Measurements from ENCODE around the gene RPS6KB2. TPM values are rescaled to one million over a fixed set of nuclear protein-coding genes. Genes with fewer than 3 reads are reported as not detected.
"Not testable (repeated sequence)": the region's sequence is repeated elsewhere in the genome, so short reads cannot be mapped to it uniquely, and the experiment has no call there.

The RPS6KB2 gene
- total and polyA plus RNA-seq, 2 experiments from 2014 or later, result 65.0 to 105 TPM

DNA sequence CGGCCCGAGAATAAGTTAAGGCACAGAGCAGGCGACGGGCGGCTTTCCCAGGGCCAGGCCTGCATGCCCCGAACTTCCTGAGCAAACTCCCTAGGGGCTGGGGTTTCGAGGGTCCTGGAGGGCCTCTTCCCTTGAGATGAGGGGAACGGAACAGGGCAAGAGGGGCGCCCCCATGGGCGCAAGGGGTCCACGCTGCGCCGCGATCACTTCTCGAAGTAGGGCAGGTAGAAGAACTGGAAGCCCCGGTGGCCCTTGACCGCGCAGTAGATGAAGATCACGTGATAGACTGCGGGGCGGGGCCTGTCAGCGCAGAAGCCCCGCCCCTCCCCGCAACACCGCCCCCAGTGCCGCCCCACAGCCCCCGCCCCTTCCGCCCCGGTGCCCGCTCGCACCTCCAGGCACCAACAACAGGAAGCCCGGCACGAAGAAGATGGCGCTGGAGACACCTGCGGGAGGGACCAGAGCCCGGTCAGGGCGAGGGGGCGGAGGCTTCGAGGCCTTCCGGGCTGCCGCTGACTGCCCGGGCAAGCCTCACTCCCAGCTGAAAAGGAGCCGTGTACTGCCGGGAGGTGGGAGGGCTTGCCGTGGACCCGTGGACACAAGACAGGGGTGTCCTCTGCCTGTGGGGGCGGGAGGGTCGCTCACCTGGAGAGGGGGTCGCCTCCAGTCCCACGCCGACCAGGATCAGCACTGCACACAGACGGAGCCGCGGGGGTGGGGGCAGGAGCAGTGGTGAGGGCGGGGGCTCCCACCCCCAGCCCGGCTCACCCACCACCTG, 36.3 kb downstream of the RPS6KB2 start:
- H3K4me3 ChIP-seq, result peak overlapping the region; percentile 60
- no peaks in the 10 kb centered on the region for H3K9me2 ChIP-seq (replicated peaks; ENCODE audit: insufficient read depth)
- TF ChIP-seq, protein P1, sequence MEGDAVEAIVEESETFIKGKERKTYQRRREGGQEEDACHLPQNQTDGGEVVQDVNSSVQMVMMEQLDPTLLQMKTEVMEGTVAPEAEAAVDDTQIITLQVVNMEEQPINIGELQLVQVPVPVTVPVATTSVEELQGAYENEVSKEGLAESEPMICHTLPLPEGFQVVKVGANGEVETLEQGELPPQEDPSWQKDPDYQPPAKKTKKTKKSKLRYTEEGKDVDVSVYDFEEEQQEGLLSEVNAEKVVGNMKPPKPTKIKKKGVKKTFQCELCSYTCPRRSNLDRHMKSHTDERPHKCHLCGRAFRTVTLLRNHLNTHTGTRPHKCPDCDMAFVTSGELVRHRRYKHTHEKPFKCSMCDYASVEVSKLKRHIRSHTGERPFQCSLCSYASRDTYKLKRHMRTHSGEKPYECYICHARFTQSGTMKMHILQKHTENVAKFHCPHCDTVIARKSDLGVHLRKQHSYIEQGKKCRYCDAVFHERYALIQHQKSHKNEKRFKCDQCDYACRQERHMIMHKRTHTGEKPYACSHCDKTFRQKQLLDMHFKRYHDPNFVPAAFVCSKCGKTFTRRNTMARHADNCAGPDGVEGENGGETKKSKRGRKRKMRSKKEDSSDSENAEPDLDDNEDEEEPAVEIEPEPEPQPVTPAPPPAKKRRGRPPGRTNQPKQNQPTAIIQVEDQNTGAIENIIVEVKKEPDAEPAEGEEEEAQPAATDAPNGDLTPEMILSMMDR (IDR thresholded peaks at IDR 0.05; ENCODE audit: poor library complexity), result no peak
- no peak for TF ChIP-seq EZH2 (IDR thresholded peaks at IDR 0.05; ENCODE audit: borderline replicate concordance)
- no peak for TF ChIP-seq EZH2phosphoT487 (IDR thresholded peaks at IDR 0.05; ENCODE audit: low read depth, severe bottlenecking, unreplicated experiment)
- H3K9me3 ChIP-seq (ENCODE audit: low read depth), result no peaks in the 10 kb centered on the region
- peak overlapping the region; percentile 98 for H3K27ac ChIP-seq
- H3K4me1 ChIP-seq (ENCODE audit: insufficient read depth), result peaks cover 8% of the 10 kb centered on the region
- no peaks in the 10 kb centered on the region for H3K27me3 ChIP-seq
- H3K79me2 ChIP-seq, result peaks cover 37% of the 10 kb centered on the region
- WGBS (ENCODE audit: low lambda C conversion rate, missing lambda C conversion rate), result 26% methylated on average over 45 of the region's 56 CpGs
- H4K20me1 ChIP-seq (ENCODE audit: insufficient read depth, poor library complexity, severe bottlenecking), result no peaks in the 10 kb centered on the region
- peak overlapping the region; percentile 88 for H3K4me2 ChIP-seq
- no peaks in the 10 kb centered on the region for H3K36me3 ChIP-seq (replicated peaks; ENCODE audit: insufficient read depth, low read depth)
- peak; percentile 93 for DNase-seq (ENCODE audit: low spot score)
- peak overlapping the region; percentile 61 for H2AFZ ChIP-seq

DNA sequence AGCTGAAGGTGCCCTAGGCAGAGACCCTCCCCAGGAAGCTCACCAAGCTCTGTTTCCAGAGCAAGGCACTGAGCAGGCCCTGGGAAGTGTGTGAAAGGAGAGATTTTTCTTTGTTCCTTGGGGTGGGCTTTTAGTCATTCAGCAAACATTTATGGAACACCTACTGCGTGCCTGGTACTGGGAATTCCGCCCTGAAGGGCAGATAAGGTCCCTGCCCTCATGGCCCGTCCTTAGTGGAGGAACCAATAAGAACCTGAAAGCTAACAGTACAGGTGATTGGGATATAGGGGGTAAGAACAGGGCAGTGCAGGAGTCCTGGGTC, 36.9 kb downstream of the RPS6KB2 start:
- H3K9me3 ChIP-seq (ENCODE audit: low read depth), result no peaks in the 10 kb centered on the region
- WGBS (ENCODE audit: low lambda C conversion rate, missing lambda C conversion rate), result 46% methylated on average over 3 of the region's 3 CpGs

DNA sequence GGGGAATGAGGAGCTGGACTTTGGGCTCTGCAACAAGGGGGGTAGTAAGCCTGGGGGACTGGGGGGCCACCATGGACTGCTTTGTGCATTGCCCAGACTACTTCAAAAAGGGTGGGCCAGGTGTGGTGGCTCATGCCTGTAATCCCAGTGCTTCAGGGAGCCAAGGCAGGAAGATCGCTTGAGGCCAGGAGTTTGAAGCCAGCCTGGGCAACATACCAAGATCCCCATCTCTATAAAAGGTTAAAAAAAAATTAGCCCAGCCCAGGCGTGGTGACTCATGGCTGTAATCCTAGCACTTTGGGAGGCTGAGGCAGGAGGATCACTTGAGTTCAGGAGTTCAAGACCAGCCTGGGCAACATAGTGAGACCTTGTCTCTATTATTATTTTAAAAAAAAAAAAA, 37.2 kb downstream of the RPS6KB2 start:
- not testable (repeated sequence) for H3K9me2 ChIP-seq (replicated peaks; ENCODE audit: insufficient read depth); H3K27me3 ChIP-seq; H3K36me3 ChIP-seq (replicated peaks; ENCODE audit: insufficient read depth, low read depth); DNase-seq (ENCODE audit: low spot score); H3K4me1 ChIP-seq (ENCODE audit: insufficient read depth); H2AFZ ChIP-seq; H3K4me3 ChIP-seq; H3K9me3 ChIP-seq (ENCODE audit: low read depth); H4K20me1 ChIP-seq (ENCODE audit: insufficient read depth, poor library complexity, severe bottlenecking)
- WGBS (ENCODE audit: low lambda C conversion rate, missing lambda C conversion rate), result 88% methylated on average over 2 of the region's 2 CpGs
- Histone ChIP-seq H3K27ac (peak overlapping the region; percentile 98), H3K4me2 (peak overlapping the region; percentile 88), H3K79me2 (peaks cover 37% of the 10 kb centered on the region)

More for the DNA sequence above, 36.9 kb downstream of the RPS6KB2 start:
- H3K79me2 ChIP-seq, result peaks cover 37% of the 10 kb centered on the region
- H2AFZ ChIP-seq, result peak overlapping the region; percentile 43
- no peaks in the 10 kb centered on the region for H4K20me1 ChIP-seq (ENCODE audit: insufficient read depth, poor library complexity, severe bottlenecking)
- no peaks in the 10 kb centered on the region for H3K36me3 ChIP-seq (replicated peaks; ENCODE audit: insufficient read depth, low read depth)
- TF ChIP-seq EZH2 (IDR thresholded peaks at IDR 0.05; ENCODE audit: borderline replicate concordance), result no peak
- TF ChIP-seq, protein P1 (IDR thresholded peaks at IDR 0.05; ENCODE audit: poor library complexity), result no peak
- no peak for TF ChIP-seq EZH2phosphoT487 (IDR thresholded peaks at IDR 0.05; ENCODE audit: low read depth, severe bottlenecking, unreplicated experiment)
- peak overlapping the region; percentile 98 for H3K27ac ChIP-seq
- H3K9me2 ChIP-seq (replicated peaks; ENCODE audit: insufficient read depth), result no peaks in the 10 kb centered on the region
- H3K27me3 ChIP-seq, result no peaks in the 10 kb centered on the region
- peaks cover 8% of the 10 kb centered on the region for H3K4me1 ChIP-seq (ENCODE audit: insufficient read depth)
- DNase-seq (ENCODE audit: low spot score), result peak; percentile 45
- H3K4me3 ChIP-seq, result peak overlapping the region; percentile 60
- H3K4me2 ChIP-seq, result peak overlapping the region; percentile 88

DNA sequence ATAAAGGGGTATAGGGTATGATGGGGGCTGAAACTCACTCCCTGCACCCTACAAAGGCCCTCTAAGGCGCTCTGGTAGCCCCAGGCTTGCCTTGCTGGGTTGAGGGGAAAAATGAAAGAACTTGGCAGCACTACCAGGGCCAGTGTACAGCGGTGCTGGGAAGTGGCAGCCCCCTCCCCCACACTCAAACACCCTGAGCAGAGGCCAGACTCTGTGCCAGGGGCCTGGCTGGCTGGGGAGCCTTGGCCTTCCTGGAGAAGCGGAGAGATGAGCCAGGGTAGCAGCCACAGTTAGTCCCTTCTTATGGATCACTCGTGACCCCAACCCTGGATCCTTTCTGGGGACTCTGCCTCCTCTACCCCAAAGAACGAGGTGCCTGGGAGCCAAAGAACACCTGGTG, 38.1 kb downstream of the RPS6KB2 start:
- WGBS (ENCODE audit: low lambda C conversion rate, missing lambda C conversion rate), result 96% methylated on average over 5 of the region's 5 CpGs
- peaks cover 37% of the 10 kb centered on the region for H3K79me2 ChIP-seq
- peaks cover 8% of the 10 kb centered on the region for H3K4me1 ChIP-seq (ENCODE audit: insufficient read depth)
- H3K27ac ChIP-seq, result no peak overlapping the region
- no peak for DNase-seq (ENCODE audit: low spot score)
- no peak overlapping the region for H3K4me3 ChIP-seq
- H3K36me3 ChIP-seq (replicated peaks; ENCODE audit: insufficient read depth, low read depth), result no peaks in the 10 kb centered on the region
- no peak overlapping the region for H3K4me2 ChIP-seq
- no peaks in the 10 kb centered on the region for H3K9me2 ChIP-seq (replicated peaks; ENCODE audit: insufficient read depth)
- H2AFZ ChIP-seq, result no peak overlapping the region
- no peaks in the 10 kb centered on the region for H4K20me1 ChIP-seq (ENCODE audit: insufficient read depth, poor library complexity, severe bottlenecking)
- H3K27me3 ChIP-seq, result no peaks in the 10 kb centered on the region
- H3K9me3 ChIP-seq (ENCODE audit: low read depth), result no peaks in the 10 kb centered on the region
- TF ChIP-seq, protein P1 (IDR thresholded peaks at IDR 0.05; ENCODE audit: poor library complexity), result no peak
- TF ChIP-seq EZH2 (IDR thresholded peaks at IDR 0.05; ENCODE audit: borderline replicate concordance) (no peak), EZH2phosphoT487 (IDR thresholded peaks at IDR 0.05; ENCODE audit: low read depth, severe bottlenecking, unreplicated experiment) (no peak)
